ENCODE measurements around the gene SFXN3. TPM values are rescaled to one million over a fixed set of nuclear protein-coding genes. Genes with fewer than 3 reads are reported as not detected.

Gene SFXN3
- total and polyA plus RNA-seq, 2 of the 13 experiments (the other 11 are each of a cell fraction or from before 2014, with no cell fraction given) = 16.8 to 71.5 TPM

- TF ChIP-seq KLF11 (CRISPR knock-in tag; IDR thresholded peaks at IDR 0.05) (no peak), PRDM4 (CRISPR knock-in tag; IDR thresholded peaks at IDR 0.05; ENCODE audit: borderline replicate concordance) (no peak), CTCF (CRISPR knock-in tag; IDR thresholded peaks at IDR 0.05) (no peak), ZBTB44 (CRISPR knock-in tag; IDR thresholded peaks at IDR 0.05) (no peak), REST (IDR thresholded peaks at IDR 0.05; ENCODE audit: borderline replicate concordance in 1 of 2, low read depth in 1 of 2, low read length in 2 of 2) (no peak), REXO4 (CRISPR knock-in tag; IDR thresholded peaks at IDR 0.05; ENCODE audit: borderline replicate concordance) (no peak), ZBTB37 (CRISPR knock-in tag; IDR thresholded peaks at IDR 0.05) (no peak), GABPA (IDR thresholded peaks at IDR 0.05; ENCODE audit: low read depth, low read length) (no peak), GABPA (CRISPR knock-in tag; IDR thresholded peaks at IDR 0.05; ENCODE audit: low read depth) (no peak), MIER3 (CRISPR knock-in tag; IDR thresholded peaks at IDR 0.05; ENCODE audit: borderline replicate concordance) (no peak), ZNF207 (IDR thresholded peaks at IDR 0.05; ENCODE audit: borderline replicate concordance) (no peak), FOXM1 (CRISPR knock-in tag; IDR thresholded peaks at IDR 0.05) (no peak), RFX1 (IDR thresholded peaks at IDR 0.05) (no peak), BCL3 (CRISPR knock-in tag; IDR thresholded peaks at IDR 0.05) (no peak), ERF (CRISPR knock-in tag; IDR thresholded peaks at IDR 0.05) (peak; percentile 30; the same call in 1 of the 2 replicates)
Measured at GRCh38 chr10:101031128-101031795, at the start of gene SFXN3, which contains the start of gene PDZD7 (continued).
